ENCODE measurements around the gene PRAMEF26.
"Not testable (repeated sequence)": the region's sequence is repeated elsewhere in the genome, so short reads cannot be mapped to it uniquely, and the experiment has no call there.

Gene PRAMEF26

DNA sequence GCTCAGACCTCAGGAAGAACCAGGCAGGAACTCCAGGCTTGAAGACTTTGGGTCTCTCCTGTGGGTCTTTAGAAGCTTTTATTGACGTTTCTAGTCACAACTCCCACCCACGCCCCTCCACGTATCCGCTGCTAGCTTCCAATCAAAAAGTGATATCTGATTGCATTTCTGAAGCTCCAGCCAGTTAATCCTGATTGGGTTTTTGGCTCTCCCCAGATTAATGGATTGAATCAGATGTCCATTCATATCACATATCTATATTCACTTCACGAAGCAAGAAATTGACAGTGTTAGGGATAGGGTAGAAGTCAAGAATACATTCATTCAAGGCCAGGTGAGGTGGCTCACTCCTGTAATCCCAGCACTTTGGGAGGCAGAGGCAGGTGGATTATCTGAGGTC, at the start of gene PRAMEF26:
PRAMEF26 (minus strand) TSS at position 101 of the 400 bp plus-strand sequence. CDS start 2,914 bp downstream, outside the sequence.
- DNase-seq: not testable (repeated sequence)

- not testable (repeated sequence) for DNase-seq
Observed at GRCh38 chr1:13201309-13201708, 45.5 kb upstream of the PRAMEF26 start, which contains the start of gene PRAMEF13. TSS of gene PRAMEF13 (minus strand) at chr1:13201409. CDS start at chr1:13199589, 1,820 bp downstream.

DNA sequence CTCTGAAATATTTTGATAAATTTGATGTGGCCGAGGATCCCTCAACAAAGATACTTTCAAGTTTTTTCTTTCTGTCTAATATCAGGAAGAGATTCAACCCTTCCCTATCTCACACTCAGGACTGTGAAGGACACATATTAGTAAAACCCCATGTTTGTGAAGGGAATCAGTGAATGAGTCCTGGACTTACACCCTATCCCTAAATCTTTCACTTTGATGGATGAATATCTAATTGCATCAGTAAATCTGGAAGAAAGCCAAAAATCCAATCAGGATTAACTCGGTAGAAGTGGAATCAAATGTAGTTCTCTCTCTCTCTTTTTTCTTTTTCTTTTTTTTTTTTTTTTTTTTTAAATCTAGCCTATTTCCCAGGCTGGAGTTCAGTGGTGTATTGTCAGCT, 15.7 kb upstream of the PRAMEF26 start, which contains the start of gene PRAMEF9:
PRAMEF9 (plus strand) TSS at position 301 of the 400 bp plus-strand sequence. CDS start 3,433 bp downstream, outside the sequence.
- not testable (repeated sequence) for DNase-seq

GRCh38 chr1:13165531-13165930, 9.7 kb upstream of the PRAMEF26 start, which contains the start of gene HNRNPCL4:
TSS of gene HNRNPCL4 (minus strand) at chr1:13165631. CDS start at chr1:13165467, 164 bp downstream.
- not testable (repeated sequence) for DNase-seq

DNA sequence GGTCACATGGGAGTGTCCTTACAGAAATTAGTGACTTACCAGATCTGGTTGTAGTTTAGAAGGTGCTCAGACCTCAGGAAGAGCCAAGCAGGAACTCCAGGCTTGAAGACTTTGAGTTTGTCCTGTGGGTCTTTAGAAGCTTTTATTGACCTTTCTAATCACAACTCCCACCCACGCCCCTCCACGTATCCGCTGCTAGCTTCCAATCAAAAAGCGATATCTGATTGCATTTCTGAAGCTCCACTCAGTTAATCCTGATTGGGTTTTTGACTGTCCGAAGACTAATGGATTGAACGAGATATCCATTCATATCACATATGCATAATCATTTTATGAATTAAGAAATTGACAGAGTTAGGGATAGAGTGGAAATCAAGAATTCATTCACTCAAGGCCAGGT, 39.1 kb downstream of the PRAMEF26 start, which contains the start of gene HNRNPCL2:
HNRNPCL2 (minus strand) TSS at position 101 of the 400 bp plus-strand sequence. CDS start 454 bp downstream, outside the sequence.
- DNase-seq: not testable (repeated sequence)
